CD4-positive, alpha-beta T cell treated with Interleukin-15 for 1 hour (primary cell): ENCODE measurements around the gene STARD10.

Experiments used
- DNase-seq: peaks from one replicate; pipeline ENCODE4 v3.0.0-alpha.2; 2020

Gene STARD10

DNA sequence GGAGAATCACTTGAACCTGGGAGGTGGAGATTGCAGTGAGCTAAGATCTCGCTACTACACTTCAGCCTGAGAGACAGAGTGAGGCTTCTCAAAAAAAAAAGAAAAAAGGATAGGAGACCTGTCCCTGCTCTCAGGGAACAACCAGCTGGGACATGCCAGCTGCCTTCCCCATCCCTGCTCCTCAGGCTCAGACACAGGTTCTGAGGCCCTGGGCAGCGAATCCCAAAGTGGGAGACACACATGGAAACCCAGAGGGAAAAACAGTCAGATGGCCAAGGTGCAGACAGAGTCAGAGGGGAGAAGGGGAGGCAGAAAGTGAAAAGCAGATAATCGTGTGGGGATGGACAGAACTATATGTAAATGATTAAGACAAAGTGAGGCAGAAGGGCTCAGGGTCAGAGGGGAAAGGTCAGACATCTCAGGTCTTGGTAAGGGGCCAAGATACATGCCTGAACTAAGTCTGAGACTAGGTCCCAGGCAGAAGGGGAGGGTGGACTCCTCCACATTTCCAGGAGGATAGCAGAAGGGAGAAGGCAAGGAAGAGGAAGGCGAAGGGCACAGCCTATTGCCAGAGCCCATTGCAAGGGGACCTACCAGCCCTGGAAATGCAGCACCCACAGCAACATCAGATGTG lies 14.2 kb downstream of the STARD10 start:
- DNase-seq: no peak

DNA sequence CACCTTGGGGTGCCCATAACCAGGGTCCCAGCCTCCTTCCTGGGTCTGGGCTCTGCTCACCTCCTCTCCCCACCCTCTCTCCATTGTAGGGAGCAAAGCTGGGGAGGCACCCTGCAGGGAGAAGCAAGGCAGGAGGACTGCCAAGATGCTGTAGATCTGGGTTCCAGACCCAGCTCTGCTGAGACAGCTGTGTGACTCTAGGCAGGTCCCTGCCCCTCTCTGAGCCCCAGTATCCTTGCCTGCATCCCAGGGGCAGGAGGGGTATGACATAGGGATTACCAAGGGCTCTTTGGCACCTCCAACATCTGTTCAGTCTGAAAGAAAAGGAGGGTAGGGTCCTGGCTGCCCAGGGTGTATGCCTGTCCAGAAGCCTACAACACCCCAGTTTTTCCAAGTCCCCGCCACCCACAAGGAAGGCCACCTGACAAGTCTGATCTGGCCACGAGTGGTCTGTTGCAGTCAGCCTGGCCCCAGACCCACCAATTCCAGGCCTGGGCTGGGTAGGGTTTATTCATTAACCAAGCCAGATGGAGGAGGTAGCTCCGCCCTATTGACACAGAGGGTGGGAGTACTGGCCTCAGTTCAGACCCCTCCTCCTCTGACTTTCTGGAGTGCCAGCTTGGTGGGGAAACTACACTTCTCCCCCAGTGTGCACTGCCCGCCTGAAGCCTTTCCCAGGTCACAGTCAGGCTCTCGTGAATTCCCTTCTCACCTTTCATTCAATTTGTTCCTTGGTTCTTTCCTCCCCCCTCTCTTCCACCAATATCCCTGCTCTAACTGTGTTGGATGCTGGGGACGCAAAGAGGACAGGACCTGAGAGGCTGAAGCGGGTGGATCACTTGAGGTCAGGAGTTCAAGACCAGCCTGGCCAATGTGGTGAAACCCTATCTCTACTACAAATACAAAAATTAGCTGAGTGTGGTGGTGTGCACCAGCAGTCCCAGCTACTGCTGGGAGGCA lies 15.0 kb downstream of the STARD10 start:
- no peak for DNase-seq

GRCh38 chr11:72777755-72778278 lies 16.0 kb downstream of the STARD10 start:
- no peak for DNase-seq

DNA sequence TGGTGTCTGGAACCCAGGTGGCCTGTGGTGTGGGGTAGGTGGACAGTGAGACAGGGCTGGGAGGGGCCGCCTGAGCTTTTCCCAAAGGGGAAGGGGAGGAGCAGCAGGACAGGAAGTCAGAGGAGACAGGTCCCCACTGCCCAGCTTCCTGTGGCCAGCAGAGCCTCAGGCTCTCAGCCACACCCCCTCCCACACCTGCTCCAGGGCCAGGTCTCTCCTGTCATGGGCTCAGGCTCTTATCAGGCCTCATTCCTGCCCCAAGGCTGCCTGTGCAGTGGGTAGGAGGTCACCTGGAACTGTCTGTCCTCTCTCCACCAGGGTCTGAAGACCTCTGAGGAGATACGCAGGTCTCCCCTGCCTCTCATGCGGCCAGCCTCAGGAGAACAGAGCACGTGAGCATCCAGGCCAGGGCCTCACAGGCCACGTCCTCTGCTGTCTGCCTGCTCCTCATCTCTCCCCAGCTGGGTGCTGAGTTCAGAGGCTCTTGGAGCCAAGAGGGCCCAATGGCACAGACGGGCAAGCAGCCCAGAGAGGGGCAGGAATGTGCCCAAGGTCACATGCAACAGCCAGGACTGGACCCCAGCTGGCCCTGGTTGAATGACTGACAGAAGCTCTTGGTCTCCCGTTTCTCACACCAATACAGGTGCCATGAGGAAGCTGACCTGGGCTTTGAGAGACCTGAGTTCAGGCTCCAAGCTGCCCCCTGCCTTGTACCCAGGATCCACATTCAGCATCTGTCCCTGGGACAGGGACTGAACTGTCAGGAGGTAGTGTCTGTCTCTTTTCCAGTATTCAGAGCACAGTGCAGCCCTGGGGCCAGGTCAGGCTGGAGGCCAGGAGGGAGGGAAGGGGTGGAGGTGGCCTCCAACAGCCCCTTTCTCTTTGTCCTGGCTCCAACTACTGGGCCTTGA lies 16.7 kb downstream of the STARD10 start:
- no peak for DNase-seq

- DNase-seq: no peak
Measured at GRCh38 chr11:72776117-72776843, 17.6 kb downstream of the STARD10 start.

GRCh38 chr11:72775288-72776110 lies 18.3 kb downstream of the STARD10 start:
- DNase-seq: no peak

GRCh38 chr11:72774499-72774898 lies 19.3 kb downstream of the STARD10 start:
- no peak for DNase-seq

DNA sequence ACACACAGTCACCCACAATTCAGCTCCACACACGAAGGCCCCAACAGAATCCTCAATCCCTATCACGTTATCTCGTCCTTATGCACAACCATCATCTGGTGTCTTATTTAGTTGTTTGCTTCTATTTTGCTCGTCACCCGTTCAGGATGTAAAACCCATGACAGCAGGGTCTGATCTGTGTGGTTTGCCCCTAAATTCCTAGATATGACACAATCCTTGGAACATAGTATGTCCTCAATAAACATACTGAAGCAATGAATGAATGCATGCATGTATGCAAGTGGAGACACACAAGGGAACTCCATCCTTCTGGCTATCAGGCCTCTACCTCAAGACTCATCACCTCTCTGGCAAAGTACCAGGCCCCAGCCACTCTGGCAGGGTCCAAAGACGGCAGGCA lies 20.2 kb downstream of the STARD10 start:
- DNase-seq: no peak

GRCh38 chr11:72773291-72773690 lies 20.6 kb downstream of the STARD10 start:
- no peak for DNase-seq

DNA sequence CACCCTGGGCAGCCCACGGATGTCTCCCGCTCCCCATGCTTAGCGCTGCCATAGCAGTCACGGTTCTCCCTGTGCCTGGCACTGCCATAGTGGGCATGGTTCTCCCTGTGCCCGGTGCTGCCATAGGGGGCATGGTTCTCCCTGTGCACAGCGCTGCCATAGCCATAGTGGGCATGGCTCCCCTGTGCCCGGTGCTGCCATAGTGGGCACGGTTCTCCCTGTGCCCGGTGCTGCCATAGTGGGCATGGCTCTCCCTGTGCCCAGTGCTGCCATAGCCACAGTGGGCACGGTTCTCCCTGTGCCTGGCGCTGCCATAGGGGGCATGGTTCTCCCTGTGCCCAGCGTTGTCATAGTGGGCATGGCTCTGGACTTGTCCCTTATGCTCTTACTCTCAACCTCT lies 21.8 kb downstream of the STARD10 start:
- DNase-seq: no peak

DNA sequence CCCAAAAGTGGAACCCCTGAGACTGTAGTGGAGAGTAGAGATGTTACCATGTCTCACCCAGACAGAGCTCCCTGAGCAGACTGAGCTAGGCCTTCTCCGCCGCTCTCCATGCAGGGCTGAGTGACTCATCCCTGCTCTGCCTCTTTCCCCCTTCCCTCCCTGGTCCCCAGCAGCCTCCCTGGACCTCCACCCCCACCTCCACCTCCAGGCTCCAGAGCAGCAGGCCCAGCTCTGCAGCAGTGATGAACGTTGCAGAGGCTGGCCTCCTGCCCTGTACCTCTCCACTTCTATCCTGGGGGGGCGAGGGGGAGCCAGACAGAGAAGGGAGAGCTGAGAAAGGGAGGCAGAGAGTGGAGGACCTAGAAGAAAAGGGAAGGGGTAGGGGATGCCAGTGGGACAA lies 22.3 kb downstream of the STARD10 start:
- no peak for DNase-seq

- DNase-seq: no peak
Measured at GRCh38 chr11:72770799-72771198, 23.0 kb downstream of the STARD10 start.

DNA sequence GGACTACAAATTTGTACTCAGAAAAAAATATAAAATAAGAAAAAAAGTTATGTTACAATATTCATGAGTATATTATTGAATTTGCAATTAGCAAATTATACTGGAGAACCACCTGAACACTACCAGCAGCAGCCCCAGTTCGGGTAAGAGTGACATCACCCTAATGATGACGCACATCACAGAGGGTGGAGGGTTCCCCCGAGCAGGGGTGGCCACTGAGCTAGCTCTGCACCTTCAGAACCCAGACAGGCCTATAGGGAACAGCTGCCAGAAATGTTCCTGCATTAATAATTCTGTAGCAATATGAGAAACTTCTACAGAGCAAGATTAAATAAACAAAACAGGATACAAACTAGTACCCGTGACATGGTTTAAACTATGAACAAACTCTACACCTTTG lies 24.2 kb downstream of the STARD10 start:
- DNase-seq: no peak

- DNase-seq: no peak
Measured at GRCh38 chr11:72768581-72768980, 25.3 kb downstream of the STARD10 start.

DNA sequence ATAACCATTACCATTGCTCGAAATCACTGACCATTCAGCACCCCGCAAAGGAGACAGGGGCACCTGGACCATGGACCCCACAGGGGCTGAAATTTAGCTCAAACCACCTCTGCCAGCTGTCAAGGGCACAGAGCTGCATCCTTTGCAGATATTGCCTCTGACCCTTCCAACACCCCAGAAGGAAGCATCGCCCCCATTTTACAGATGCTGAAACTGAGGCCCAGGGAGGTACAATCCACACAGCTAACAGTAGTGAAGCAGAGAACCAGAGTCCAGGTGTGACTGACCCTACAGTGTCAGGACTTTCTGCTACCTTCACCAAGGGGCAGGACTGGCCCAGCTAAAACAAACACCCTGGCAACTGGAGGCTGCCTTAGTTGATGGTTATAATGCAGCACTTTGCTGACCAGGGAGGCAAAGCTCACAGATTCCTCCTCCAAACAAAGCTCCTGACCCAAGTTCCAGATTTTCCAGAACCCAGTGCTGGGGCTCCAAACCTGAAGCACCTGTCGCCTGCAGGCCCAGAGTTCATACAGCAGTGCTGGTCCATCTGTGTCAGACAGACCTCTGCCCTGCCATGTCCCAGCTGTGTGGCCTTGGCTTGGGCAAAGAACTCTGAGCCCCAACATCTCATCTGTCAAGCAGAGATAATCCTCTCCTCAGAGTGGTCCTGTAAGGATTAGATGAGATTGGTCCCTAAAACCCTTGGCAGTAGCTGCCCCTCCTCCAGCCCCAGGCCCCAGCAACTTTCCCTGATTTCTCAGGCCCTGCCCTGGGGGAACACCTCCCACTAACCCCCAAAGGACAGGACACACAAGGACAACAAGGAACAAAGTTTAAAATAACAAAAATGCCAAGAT lies 26.4 kb downstream of the STARD10 start:
- no peak for DNase-seq

DNA sequence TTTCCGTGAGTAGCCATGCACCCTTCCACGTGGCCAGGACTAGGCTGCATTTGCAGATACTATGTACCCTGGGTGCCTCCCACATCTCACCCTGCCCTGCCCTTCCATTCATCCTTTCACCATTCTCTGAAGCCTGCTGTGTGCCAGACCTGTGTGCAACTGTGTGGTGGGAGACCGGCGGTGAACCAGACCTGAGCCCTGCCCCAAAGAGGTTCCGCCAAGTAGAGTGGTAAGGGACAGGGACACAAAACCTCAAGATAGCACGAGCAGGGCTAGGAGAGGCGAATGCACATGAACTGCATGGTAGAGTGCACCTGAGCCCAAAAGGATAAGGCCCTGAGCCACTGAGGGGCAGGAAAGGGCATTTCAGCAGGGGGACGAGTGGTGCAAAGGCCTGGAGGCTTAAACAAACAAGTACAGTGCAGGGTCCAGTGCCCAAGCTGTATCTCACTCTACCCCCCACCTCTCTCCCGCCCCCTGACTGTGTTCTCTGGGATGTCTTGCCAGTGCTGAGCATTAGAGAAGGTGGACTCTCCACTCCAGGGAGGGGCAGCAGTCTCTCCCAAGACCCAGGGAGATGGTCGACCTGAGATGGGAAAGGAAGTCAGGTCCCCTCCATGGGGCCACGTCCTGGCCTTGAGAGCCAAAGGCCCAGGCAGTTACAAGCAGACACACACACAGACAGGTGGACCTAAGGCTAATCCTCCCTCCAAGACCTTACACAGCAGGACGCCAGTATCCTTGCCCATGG lies 27.5 kb downstream of the STARD10 start:
- DNase-seq: no peak

DNA sequence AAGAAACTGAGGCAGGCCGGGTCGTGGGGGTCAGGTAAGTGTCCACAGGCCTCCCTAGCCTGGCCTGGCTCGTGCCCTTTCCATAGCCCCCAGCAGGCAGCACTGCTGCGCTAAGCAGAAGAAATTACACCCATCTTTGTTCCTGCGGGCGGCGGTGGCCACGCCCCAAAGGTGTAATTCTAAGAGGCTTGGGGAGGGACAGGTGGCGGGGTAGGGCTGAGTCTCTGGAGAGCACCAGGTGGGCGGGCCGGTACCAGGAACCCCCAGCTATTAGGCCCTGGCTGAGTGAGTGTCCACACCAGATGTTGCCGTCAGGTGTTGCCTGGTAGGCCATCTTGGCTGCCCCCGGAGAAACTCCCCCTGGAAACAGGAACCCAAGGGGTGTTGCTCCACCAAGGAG lies 29.3 kb downstream of the STARD10 start:
- DNase-seq: no peak

DNA sequence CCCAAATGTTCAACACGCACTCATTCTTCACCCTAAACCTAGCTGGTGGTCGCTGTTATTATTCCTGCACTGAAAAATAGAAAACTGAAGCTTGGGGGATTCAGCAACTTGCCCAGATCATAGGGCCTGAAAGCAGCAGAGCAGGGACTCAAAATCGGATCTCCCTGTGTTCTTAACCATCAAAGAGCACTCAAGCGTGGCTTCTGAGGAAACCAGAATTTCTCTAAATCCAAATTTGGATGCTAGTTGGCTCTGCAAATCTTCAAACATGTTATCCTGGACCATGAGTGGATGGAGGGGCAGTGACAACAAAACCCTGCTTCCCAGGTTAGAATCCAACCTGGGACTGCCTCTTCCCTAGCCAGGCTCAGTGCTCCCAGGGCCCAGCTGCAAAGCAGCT lies 30.0 kb downstream of the STARD10 start:
- DNase-seq: no peak

DNA sequence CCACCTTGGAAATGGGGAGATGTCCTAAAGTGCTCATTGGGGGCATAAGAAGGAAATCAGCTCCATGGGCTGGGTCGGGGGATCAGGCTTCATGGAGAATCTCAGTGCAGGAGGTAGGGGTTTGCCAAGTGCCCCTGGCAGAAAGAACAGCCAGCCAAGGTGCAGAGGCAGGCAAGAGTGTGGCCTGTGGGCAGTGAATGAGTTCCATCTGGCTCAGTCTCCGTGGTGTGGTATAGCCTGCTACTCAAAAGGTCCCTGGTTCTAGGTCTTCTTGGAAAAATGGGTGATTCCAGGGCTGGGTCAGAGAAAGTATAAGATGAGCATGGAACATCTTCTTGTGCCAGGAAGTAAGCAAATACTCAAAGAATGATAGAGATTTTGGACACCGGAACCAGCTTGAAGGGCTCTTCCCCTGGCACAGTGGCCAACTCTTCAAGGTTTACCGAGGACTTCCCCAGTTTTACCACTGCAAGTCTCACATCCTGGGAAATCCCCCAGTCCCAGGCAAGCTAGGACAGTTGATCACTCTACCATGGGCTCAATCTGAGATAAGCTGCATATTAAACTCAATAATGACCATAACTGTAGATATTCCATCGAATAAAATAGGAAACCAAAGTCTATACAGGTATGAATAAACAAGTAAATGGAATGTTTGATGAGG lies 31.1 kb downstream of the STARD10 start:
- no peak for DNase-seq
